Thyroid gland (tissue), 4 donors: Measurements from ENCODE around the gene PDE4B.

ENCODE experiments used
- CTCF ChIP-seq, 6 experiments: fragments of 200-600 bp in 3 of 6; fragments of 450-650 bp in 3 of 6; sonication (generic) in 3 of 6; IDR thresholded peaks; one replicate each; pipeline ENCODE4 v1.5.1; 2016 to 2019; ENCODE audit warnings: antibody characterized with exemption in 6 of 6, mild to moderate bottlenecking in 2 of 6, inconsistent platforms in 1 of 6, moderate library complexity in 1 of 6
- POLR2A ChIP-seq, 2 donors: fragments of 450-650 bp; IDR thresholded peaks; one replicate each; pipeline ENCODE4 v1.6.1; 2017; ENCODE audit warnings: antibody characterized with exemption in 2 of 2, mild to moderate bottlenecking in 2 of 2, moderate library complexity in 1 of 2

DNA sequence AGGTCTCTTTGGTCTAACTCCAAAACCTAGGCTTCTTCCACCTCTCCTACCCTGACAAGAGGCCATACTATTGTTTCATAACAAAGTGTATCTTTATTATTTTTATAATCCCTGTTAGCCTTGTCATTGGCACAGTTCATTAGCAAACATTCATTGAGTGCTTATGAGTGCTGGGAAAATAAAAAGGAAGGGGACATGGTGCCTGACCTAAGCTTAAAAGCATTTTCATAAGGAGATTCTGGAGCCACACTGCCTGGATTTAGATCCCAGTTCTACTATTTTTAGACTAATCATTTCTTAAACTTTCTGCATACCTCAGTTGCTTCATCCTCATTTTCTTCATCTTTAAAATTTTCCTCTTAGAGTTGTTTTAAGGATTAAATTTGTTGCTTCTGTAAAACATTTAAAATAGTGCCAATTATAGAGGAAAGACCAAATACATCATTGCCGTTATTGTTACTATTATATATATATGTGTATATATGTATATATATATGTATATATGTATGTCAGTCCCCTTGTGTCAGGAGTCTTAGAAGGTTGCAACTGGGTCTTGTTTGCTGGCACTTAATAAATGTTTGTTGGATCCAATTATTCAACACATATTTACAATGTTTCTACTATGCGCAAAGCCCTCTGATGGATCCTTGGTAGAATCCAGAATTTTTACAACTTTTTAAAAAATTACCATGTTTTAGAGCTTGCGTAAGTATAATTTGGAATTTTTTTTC is 490.4 kb downstream of the PDE4B start:
- TF ChIP-seq POLR2A (IDR thresholded peaks at IDR 0.05) = no peak
- TF ChIP-seq CTCF (IDR thresholded peaks at IDR 0.05) = no peak
